H9 (cell line): ENCODE measurements around the gene HERC3. TPM values are rescaled to one million over a fixed set of nuclear protein-coding genes. Genes with fewer than 3 reads are reported as not detected.

Experiments
- DNase-seq: peaks from one replicate; pipeline ENCODE4 v3.0.0-alpha.2; 2017
- H2AFZ ChIP-seq: one replicate; pipeline ENCODE4 v1.6.1; 2013; ENCODE audit warnings: mild to moderate bottlenecking, low read length, control low read depth, moderate library complexity
- H2AK5ac ChIP-seq: 2 replicates; pipeline ENCODE4 v1.6.1; 2013; ENCODE audit warnings: low read length, control low read depth, mixed read lengths; ENCODE audit not compliant: insufficient read length
- H2BK120ac ChIP-seq: one replicate; pipeline ENCODE4 v1.6.1; 2013; ENCODE audit warnings: low read depth, mild to moderate bottlenecking, low read length, control low read depth, inconsistent platforms; ENCODE audit not compliant: poor library complexity, severe bottlenecking
- H2BK12ac ChIP-seq: 2 replicates; pipeline ENCODE4 v1.6.1; 2013; ENCODE audit warnings: low read length, control low read depth, mixed read lengths, low read depth; ENCODE audit not compliant: insufficient read length
- H2BK15ac ChIP-seq: 2 replicates; pipeline ENCODE4 v1.6.1; 2013; ENCODE audit warnings: low read depth, low read length, control low read depth
- H2BK20ac ChIP-seq: one replicate; pipeline ENCODE4 v1.6.1; 2013; ENCODE audit warnings: low read depth, mild to moderate bottlenecking, low read length, control low read depth, inconsistent platforms; ENCODE audit not compliant: poor library complexity, severe bottlenecking
- H2BK5ac ChIP-seq: 2 replicates; pipeline ENCODE4 v1.6.1; 2013; ENCODE audit warnings: low read length, control low read depth, mixed read lengths; ENCODE audit not compliant: insufficient read length
- H3K14ac ChIP-seq: 2 replicates; pipeline ENCODE4 v1.6.1; 2013; ENCODE audit warnings: low read length, control low read depth; ENCODE audit not compliant: insufficient read depth
- H3K18ac ChIP-seq: 2 replicates; pipeline ENCODE4 v1.6.1; 2013; ENCODE audit warnings: low read depth, mild to moderate bottlenecking, mixed read lengths, low read length, control low read depth; ENCODE audit not compliant: insufficient read length
- H3K23ac ChIP-seq: 2 replicates; pipeline ENCODE4 v1.6.1; 2013; ENCODE audit warnings: low read length, control low read depth, mixed read lengths, low read depth; ENCODE audit not compliant: insufficient read length
- H3K23me2 ChIP-seq: 2 replicates; pipeline ENCODE4 v1.6.1; 2013; ENCODE audit warnings: low read depth, mild to moderate bottlenecking, mixed read lengths, low read length, control low read depth; ENCODE audit not compliant: insufficient read length, poor library complexity, severe bottlenecking
- H3K27ac ChIP-seq: 2 replicates; pipeline ENCODE4 v1.5.1; 2013; ENCODE audit warnings: low read length, control low read depth, mixed read lengths, low read depth; ENCODE audit not compliant: insufficient read length
- H3K27me3 ChIP-seq: 2 replicates; pipeline ENCODE4 v1.6.1; 2013; ENCODE audit warnings: low read length, control low read depth, inconsistent platforms; ENCODE audit not compliant: insufficient read depth
- H3K4ac ChIP-seq: 2 replicates; pipeline ENCODE4 v1.6.1; 2013; ENCODE audit warnings: low read depth, mild to moderate bottlenecking, control low read depth, inconsistent platforms, low read length, moderate library complexity
- H3K4me1 ChIP-seq: 2 replicates; pipeline ENCODE4 v1.6.1; 2013; ENCODE audit warnings: low read length, control low read depth, inconsistent platforms; ENCODE audit not compliant: insufficient read depth
- H3K4me2 ChIP-seq: 2 replicates; pipeline ENCODE4 v1.6.1; 2013; ENCODE audit warnings: low read length, control low read depth, mixed read lengths; ENCODE audit not compliant: insufficient read length, insufficient read depth
- H3K56ac ChIP-seq: 2 replicates; pipeline ENCODE4 v1.6.1; 2013; ENCODE audit warnings: low read depth, mild to moderate bottlenecking, mixed read lengths, low read length, control low read depth; ENCODE audit not compliant: insufficient read length
- H3K79me1 ChIP-seq: 2 replicates; pipeline ENCODE4 v1.6.1; 2013; ENCODE audit warnings: low read depth, mild to moderate bottlenecking, moderate library complexity, low read length, control low read depth, inconsistent platforms; ENCODE audit not compliant: insufficient read depth, poor library complexity, severe bottlenecking
- H3K79me2 ChIP-seq: 2 replicates; pipeline ENCODE4 v1.6.1; 2013; ENCODE audit warnings: low read length, control low read depth, inconsistent platforms; ENCODE audit not compliant: insufficient read depth
- H3K9ac ChIP-seq: 2 replicates; pipeline ENCODE4 v1.6.1; 2013; ENCODE audit warnings: low read length, control low read depth, mixed read lengths; ENCODE audit not compliant: insufficient read length; ENCODE audit errors: extremely low read depth
- H3K9me3 ChIP-seq: one replicate; pipeline ENCODE4 v1.6.1; 2013; ENCODE audit warnings: low read depth, low read length, inconsistent platforms; ENCODE audit not compliant: control insufficient read depth
- H3T11ph ChIP-seq: one replicate; pipeline ENCODE4 v1.6.1; 2013; ENCODE audit warnings: mild to moderate bottlenecking, low read length, control low read depth, inconsistent platforms
- H4K20me1 ChIP-seq: one replicate; pipeline ENCODE4 v1.6.1; 2013; ENCODE audit not compliant: control insufficient read depth, insufficient read length, insufficient read depth
- H4K5ac ChIP-seq: 2 replicates; pipeline ENCODE4 v1.6.1; 2013; ENCODE audit warnings: low read depth, mild to moderate bottlenecking, mixed read lengths, low read length, control low read depth; ENCODE audit not compliant: insufficient read length
- H4K8ac ChIP-seq: replicated peaks from 2 replicates; pipeline ENCODE4 v1.6.1; 2013; ENCODE audit warnings: low read length, control low read depth, mixed read lengths, low read depth; ENCODE audit not compliant: insufficient read length
- H4K91ac ChIP-seq: 2 replicates; pipeline ENCODE4 v1.6.1; 2013; ENCODE audit warnings: low read depth, mild to moderate bottlenecking, moderate library complexity, mixed read lengths, low read length, control low read depth; ENCODE audit not compliant: insufficient read length
- H3K27ac Mint-ChIP-seq, 3 experiments: 2 replicates in 2 of 3; 3 replicates in 1 of 3; pipeline ENCODE4 v1.8.0; 2020 to 2021; ENCODE audit warnings: mixed read lengths in 3 of 3, mild to moderate bottlenecking in 1 of 3, moderate library complexity in 1 of 3
- H3K27me3 Mint-ChIP-seq: 2 replicates; pipeline ENCODE4 v1.8.0; 2021; ENCODE audit warnings: low read depth, mild to moderate bottlenecking, moderate library complexity, mixed read lengths
- H3K36me3 Mint-ChIP-seq, 3 experiments: 2 replicates in 2 of 3; 3 replicates in 1 of 3; pipeline ENCODE4 v1.8.0; 2020 to 2021; ENCODE audit warnings: low read depth in 3 of 3, mixed read lengths in 3 of 3; ENCODE audit not compliant: insufficient read depth in 1 of 3
- H3K4me1 Mint-ChIP-seq, 2 experiments: 2 replicates each; pipeline ENCODE4 v1.8.0; 2020; ENCODE audit warnings: mixed read lengths in 2 of 2
- H3K4me3 Mint-ChIP-seq, 2 experiments: 2 replicates in 1 of 2; 3 replicates in 1 of 2; pipeline ENCODE4 v1.8.0; 2020 to 2021; ENCODE audit warnings: mild to moderate bottlenecking in 2 of 2, mixed read lengths in 2 of 2, moderate library complexity in 1 of 2
- H3K9me3 Mint-ChIP-seq, 2 experiments: 2 replicates in 1 of 2; 3 replicates in 1 of 2; pipeline ENCODE4 v1.8.0; 2020; ENCODE audit warnings: mild to moderate bottlenecking in 2 of 2, mixed read lengths in 2 of 2, moderate library complexity in 1 of 2
- whole genome bisulfite sequencing: extraction: QIAGEN DNeasy Blood & Tissue Kit; methylation state at CpG from one replicate; pipeline ENCODE4 v1.1.7; 2013; ENCODE audit warnings: missing lambda C conversion rate, low lambda C conversion rate, mixed read lengths; ENCODE audit not compliant: insufficient read length; ENCODE audit errors: extremely low coverage; 5-methylcytosine and 5-hydroxymethylcytosine counted together
- total RNA-seq: library from RNA; stranded (reverse); gene quantifications from 2 replicates; pipeline ENCODE4 v1.2.1, GENCODE V29; 2021
- TF ChIP-seq, protein P1 (sequence below): fragments of 200-600 bp; sonication (generic); conservative IDR thresholded peaks from 3 replicates; pipeline ENCODE4 v1.8.0; 2021; ENCODE audit warnings: antibody characterized with exemption, mild to moderate bottlenecking

The HERC3 gene
- total RNA-seq, 1 experiment from 2014 or later = 2.9 TPM

DNA sequence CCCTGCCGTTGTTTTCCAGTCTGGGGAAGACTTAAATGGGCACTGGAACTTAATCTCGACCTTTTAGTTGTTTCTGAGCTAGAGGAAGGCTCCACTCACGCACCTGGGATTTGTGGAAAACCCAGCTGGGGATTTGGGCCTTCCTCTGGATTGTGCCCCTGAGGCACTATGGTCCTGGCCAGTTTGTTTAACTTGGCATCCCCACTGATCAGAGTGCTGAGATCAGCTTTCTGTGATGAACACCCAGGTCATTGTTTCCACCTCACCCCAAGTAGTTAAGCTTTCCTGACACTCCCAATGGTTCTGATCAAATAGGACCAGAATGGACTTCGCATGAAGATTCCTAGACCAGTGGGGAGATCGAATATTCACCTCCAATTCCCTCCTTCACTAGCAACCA, 125.8 kb downstream of the HERC3 start:
- Histone ChIP-seq H4K20me1 (no peaks in the 10 kb centered on the region), H2BK5ac (no peak overlapping the region), H3K79me2 (no peaks in the 10 kb centered on the region), H3K79me1 (no peaks in the 10 kb centered on the region), H3K4me1 (no peaks in the 10 kb centered on the region), H3K56ac (no peak overlapping the region), H3K27ac (no peak overlapping the region), H3K4me2 (no peak overlapping the region), H2BK15ac (no peak overlapping the region), H3K23me2 (no peaks in the 10 kb centered on the region), H2BK20ac (no peak overlapping the region), H2AK5ac (no peak overlapping the region), H2BK12ac (no peak overlapping the region), H3K27me3 (no peaks in the 10 kb centered on the region), H3K9ac (no peak overlapping the region), H3K23ac (no peak overlapping the region), H3K14ac (no peak overlapping the region), H3K4ac (no peak overlapping the region), H3K18ac (no peak overlapping the region), H3K9me3 (no peaks in the 10 kb centered on the region), H4K8ac (no peak overlapping the region), H4K5ac (no peak overlapping the region), H2AFZ (no peak overlapping the region), H2BK120ac (no peak overlapping the region), H4K91ac (no peak overlapping the region), H3T11ph (no peak overlapping the region)
- H3K9me3 Mint-ChIP-seq = peaks cover 17 to 22% of the 10 kb centered on the region in 2 experiments
- H3K27me3 Mint-ChIP-seq = no peaks in the 10 kb centered on the region; the same call in 1 of the 2 replicates
- TF ChIP-seq, protein P1, sequence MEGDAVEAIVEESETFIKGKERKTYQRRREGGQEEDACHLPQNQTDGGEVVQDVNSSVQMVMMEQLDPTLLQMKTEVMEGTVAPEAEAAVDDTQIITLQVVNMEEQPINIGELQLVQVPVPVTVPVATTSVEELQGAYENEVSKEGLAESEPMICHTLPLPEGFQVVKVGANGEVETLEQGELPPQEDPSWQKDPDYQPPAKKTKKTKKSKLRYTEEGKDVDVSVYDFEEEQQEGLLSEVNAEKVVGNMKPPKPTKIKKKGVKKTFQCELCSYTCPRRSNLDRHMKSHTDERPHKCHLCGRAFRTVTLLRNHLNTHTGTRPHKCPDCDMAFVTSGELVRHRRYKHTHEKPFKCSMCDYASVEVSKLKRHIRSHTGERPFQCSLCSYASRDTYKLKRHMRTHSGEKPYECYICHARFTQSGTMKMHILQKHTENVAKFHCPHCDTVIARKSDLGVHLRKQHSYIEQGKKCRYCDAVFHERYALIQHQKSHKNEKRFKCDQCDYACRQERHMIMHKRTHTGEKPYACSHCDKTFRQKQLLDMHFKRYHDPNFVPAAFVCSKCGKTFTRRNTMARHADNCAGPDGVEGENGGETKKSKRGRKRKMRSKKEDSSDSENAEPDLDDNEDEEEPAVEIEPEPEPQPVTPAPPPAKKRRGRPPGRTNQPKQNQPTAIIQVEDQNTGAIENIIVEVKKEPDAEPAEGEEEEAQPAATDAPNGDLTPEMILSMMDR = no peak
- H3K27ac Mint-ChIP-seq = no peak overlapping the region
- no CpG with 5 or more reads among the region's 5 CpGs for WGBS
- no peaks in the 10 kb centered on the region for H3K4me1 Mint-ChIP-seq
- DNase-seq = no peak
- H3K4me3 Mint-ChIP-seq = no peak overlapping the region
- H3K36me3 Mint-ChIP-seq = peaks cover 11 to 26% (median 16%) of the 10 kb centered on the region in 3 experiments
